ENCODE measurements around the gene UCP3. TPM values are rescaled to one million over a fixed set of nuclear protein-coding genes. Genes with fewer than 3 reads are reported as not detected.

Gene UCP3
- total and polyA plus RNA-seq, 2 of the 8 experiments (the other 6 are each of a cell fraction or from before 2014, with no cell fraction given): 0.85 to 1.3 TPM

- WGBS, 2 experiments (ENCODE audit: extremely low coverage in 1 of 2, insufficient coverage in 1 of 2, insufficient read length in 1 of 2, insufficient replicate concordance in 2 of 2, low coverage in 1 of 2, low lambda C conversion rate in 2 of 2, missing lambda C conversion rate in 1 of 2): 86% methylated on average over 4 of the region's 4 CpGs; no CpG with 5 or more reads in 1 of the 2 experiments
- POLR2A ChIA-PET (ENCODE audit: partially characterized antibody): interaction anchor here (1.1 to 1.5 kb wide), 2 partner anchors 9 to 242 kb away, joined by 4 to 5 read pairs; no protein-coding TSS in a partner anchor
- Histone ChIP-seq H3K79me1 (ENCODE audit: low read depth, low read length) (no peaks in the 10 kb centered on the region), H3K27me3 (replicated peaks in 1 of 4; ENCODE audit: control insufficient read depth in 3 of 4, extremely low read depth in 1 of 4, insufficient read depth in 3 of 4, low read length in 3 of 4) (no peaks in the 10 kb centered on the region; a peak in 1 of 7 replicates), H3K18ac (ENCODE audit: extremely low read depth, low read length) (no peak overlapping the region), H2BK120ac (replicated peaks; ENCODE audit: low read depth, low read length) (no peak overlapping the region), H3K4me2 (ENCODE audit: insufficient read depth in 1 of 2, low read depth in 2 of 2, low read length in 2 of 2) (no peak overlapping the region), H3K23ac (ENCODE audit: insufficient read length) (no peak overlapping the region), H3K56ac (replicated peaks; ENCODE audit: insufficient read length, low read depth, low read length) (no peak overlapping the region), H3K4me1 (replicated peaks in 1 of 4; ENCODE audit: control insufficient read depth in 3 of 4, insufficient read depth in 4 of 4, low read length in 3 of 4) (no peaks in the 10 kb centered on the region; a peak in 1 of 7 replicates), H2BK12ac (ENCODE audit: low read depth, low read length) (no peak overlapping the region), H4K20me1 (replicated peaks in 1 of 2; ENCODE audit: control insufficient read depth in 1 of 2, insufficient read depth in 2 of 2, low read length in 2 of 2) (no peaks in the 10 kb centered on the region), H3K14ac (ENCODE audit: insufficient read length) (no peak overlapping the region), H4K91ac (replicated peaks; ENCODE audit: insufficient read length, low read length) (no peak overlapping the region), H4K5ac (ENCODE audit: insufficient read length, low read depth, low read length) (no peak overlapping the region), H3K4ac (replicated peaks; ENCODE audit: insufficient read length, low read depth, low read length) (no peak overlapping the region), H3K23me2 (ENCODE audit: low read depth, low read length) (no peaks in the 10 kb centered on the region; the same call in 1 of the 2 replicates), H2AK5ac (ENCODE audit: low read depth, low read length) (no peak overlapping the region), H3K9me3 (ENCODE audit: insufficient read depth in 2 of 2, low read depth in 1 of 2, low read length in 1 of 2) (no peaks in the 10 kb centered on the region), H3K9ac (replicated peaks in 1 of 4; ENCODE audit: extremely low read depth in 1 of 4, low read depth in 3 of 4, low read length in 3 of 4) (no peak overlapping the region), H2AFZ (ENCODE audit: low read length) (0 out of 2 replicates have a peak overlapping the region, but pooled peaks have one; percentile 47), H2BK5ac (ENCODE audit: low read depth, low read length) (no peak overlapping the region), H3K27ac (ENCODE audit: low read depth, low read length) (no peak overlapping the region), H2BK20ac (ENCODE audit: low read length) (no peak overlapping the region), H3K4me3 (ENCODE audit: extremely low read depth in 1 of 4, insufficient read depth in 2 of 4, low read depth in 3 of 4, low read length in 4 of 4) (no peak overlapping the region), H2BK15ac (ENCODE audit: low read length) (no peak overlapping the region), H3K36me3 (ENCODE audit: control insufficient read depth in 2 of 4, insufficient read depth in 4 of 4, low read length in 3 of 4) (no peaks in the 10 kb centered on the region), H4K8ac (ENCODE audit: extremely low read depth, insufficient read depth, low read length) (0 out of 2 replicates have a peak overlapping the region, but pooled peaks have one; percentile 22), H3K79me2 (ENCODE audit: control insufficient read depth in 1 of 2, insufficient read depth in 2 of 2, low read length in 2 of 2) (no peaks in the 10 kb centered on the region)
- TF ChIP-seq ZNF274 (IDR thresholded peaks at IDR 0.05; ENCODE audit: borderline replicate concordance, extremely low read depth, low read length) (no peak), POU5F1 (IDR thresholded peaks at IDR 0.05; ENCODE audit: low read depth, low read length) (no peak), CTCF (IDR thresholded peaks at IDR 0.05; ENCODE audit: control extremely low read depth in 1 of 3, insufficient read depth in 1 of 3, low read depth in 1 of 3, low read length in 3 of 3) (no peak)
- FAIRE-seq (no peak), DNase-seq (ENCODE audit: low read depth in 1 of 2, low spot score in 2 of 2) (no peak)
- CTCF ChIA-PET (ENCODE audit: partially characterized antibody): interaction anchor here (0.6 to 1.2 kb wide), 4 partner anchors 43 to 232 kb away, joined by 3 to 5 read pairs (median 3); no protein-coding TSS in a partner anchor
Measured at GRCh38 chr11:73961321-73961720, 47.6 kb downstream of the UCP3 start.

All from H1 (cell line).